CD4-positive, alpha-beta T cell treated with Interleukin-12 subunit alpha and Interleukin-12 subunit beta, for 1 hour (primary cell): ENCODE measurements around the gene MAPK14.

Experiments
- DNase-seq: peaks from one replicate; pipeline ENCODE4 v3.0.0-alpha.2; 2020

MAPK14 gene

DNA sequence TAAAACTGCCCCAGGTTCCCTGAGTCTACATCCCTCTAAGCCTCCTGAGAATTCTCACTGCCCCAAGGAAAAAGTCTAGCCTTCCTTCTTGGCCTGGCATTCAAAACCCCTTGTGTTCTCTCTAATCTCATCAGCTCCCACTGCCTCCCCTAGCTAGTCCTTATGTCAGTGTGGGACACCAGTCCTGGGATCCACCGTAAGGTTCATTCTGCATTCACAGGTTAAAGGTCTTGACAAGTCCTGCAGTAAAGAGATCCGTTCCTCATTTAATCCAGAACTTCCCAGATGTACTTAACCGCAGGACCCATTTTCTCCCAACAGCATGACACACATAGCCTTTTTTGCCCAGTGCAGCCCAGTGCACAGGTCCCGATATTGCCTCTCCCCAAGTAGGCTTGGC, 114.4 kb downstream of the MAPK14 start:
- no peak for DNase-seq

DNA sequence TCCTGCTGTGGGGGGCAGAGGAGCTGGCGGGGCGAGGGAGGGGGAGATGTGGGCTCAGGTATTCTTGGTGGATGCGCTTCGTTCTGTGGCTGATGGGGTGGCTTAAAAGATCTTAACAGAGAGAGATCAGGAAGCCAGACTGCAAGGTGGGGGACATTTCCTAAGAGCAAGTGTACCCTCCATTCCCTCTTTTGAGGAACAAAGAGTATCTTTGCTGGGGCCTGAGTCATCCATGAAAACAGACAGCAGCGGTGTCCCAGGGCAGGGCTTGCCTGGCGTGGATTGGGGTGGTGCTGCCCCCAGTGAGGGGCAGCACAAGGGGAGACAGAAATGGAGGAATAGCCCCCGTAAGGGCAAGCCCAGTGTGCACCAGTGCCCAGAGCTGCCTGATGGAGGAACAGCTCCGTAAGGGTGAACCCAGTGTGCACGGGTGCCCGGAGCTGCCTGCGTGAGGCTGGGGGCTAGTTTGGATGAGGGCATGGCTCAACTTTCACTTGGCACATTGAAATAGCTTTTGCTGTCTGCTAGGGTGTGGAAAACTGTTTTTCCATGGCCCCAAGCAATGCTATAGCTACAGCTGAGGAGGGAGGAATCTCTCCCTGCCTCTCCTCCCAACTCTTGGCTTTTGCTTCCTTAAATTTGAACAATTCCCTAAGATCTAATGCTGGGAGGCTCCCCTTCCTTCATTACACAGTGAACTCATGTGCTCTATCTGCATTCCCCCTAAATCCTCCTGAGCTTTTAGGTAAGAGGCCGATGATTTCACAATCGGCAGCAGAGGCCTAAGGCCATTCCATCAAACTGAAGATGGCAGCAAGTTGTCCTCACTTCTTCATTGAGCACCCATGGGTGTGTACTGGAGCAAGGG, 115.6 kb downstream of the MAPK14 start:
- DNase-seq = no peak

DNA sequence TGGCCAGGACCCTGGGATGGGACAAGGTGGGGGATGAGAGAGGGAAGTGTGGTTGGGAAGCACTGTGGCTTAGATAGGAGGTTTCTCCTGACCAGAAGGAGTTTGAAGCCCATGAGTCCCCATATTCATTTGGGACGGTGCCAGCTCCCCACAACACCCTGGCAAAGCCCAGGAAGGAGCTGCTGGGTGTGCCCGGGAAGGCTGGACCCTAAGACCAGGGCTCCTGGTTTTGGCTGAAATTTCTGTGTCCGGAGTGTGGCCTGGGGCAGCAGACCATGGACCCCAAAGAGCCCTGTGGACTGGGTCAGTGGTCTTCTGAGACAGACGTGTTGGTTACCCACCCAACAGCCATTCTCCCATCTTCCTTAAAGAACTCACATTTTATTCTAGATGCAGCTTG, 117.9 kb downstream of the MAPK14 start:
- DNase-seq = no peak

DNA sequence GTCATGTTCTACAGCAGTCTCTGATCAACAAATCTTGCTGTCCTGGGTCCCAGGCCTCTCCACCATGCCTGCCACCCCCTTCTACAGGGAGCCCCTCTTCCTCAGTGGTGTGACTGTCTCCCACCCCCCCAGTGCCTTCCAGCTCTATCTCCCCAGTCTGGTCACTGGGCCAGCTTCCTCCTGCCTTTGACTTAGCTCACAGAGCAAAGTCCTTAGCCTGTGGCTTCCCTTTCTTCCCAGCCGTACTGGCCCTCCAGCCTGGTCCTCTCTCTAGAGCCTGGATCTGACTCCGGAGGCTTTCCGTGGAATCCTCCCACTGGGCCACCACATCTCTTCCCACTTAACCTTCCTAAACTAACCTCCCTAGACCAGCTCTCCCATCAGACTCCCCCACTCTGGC, 119.7 kb downstream of the MAPK14 start:
- DNase-seq = no peak

DNA sequence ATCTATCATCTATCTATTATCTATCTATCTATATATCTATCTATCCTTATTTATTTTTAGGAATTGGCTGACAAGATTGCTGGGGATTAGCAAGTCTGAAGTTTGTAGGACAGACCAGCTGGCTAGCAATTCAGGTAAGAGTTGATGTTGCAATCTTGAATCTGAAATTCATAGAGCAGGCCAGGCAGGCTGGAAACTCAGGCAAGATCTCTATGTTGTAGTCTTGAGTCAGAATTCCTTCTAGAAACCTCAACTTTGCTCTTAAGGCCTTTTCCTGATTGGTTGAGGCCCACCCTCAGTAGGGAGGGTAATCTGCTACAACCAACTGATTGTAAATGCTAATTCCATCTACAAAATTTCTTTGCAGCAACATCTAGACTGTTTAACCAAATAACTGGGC, 121.9 kb downstream of the MAPK14 start:
- DNase-seq = no peak

DNA sequence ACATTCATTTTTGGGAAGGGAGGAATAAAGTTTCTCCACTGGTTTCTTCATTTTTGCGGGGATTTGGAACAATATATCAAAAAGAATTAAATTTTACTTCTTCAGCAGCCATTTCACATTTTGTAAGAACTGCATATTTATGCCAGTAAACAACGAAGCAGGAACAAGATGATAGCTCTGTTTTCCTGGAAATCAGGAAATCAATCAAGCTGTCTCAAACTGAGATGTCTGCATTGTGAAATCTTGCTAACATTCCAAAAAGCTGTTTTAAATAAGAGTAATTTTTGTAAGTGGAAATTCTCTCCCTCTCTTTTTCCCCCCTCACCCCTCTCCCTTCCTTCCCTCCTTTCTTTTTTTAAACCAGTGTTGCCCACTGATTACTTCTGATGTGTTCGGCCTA, 122.7 kb downstream of the MAPK14 start:
- DNase-seq = no peak

DNA sequence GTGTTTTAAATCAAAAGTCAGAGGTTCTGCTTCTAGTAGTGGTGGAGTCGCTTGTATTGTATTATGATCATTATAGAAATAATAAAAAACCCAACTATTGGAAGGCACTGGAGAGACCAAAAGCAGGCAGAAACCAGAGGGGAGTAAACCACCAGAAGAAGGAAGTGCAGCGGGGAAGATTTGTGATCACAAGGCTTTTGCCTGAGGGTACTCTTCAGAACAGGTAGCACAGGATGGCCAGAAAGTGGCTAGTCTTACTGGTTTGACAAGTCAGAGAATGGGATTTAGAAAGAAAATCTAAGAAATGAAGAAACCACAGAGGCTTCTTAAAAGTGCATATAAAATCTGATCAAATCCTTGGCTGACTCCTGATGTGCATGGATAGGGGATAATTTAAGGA, 126.7 kb downstream of the MAPK14 start:
- DNase-seq = no peak

DNA sequence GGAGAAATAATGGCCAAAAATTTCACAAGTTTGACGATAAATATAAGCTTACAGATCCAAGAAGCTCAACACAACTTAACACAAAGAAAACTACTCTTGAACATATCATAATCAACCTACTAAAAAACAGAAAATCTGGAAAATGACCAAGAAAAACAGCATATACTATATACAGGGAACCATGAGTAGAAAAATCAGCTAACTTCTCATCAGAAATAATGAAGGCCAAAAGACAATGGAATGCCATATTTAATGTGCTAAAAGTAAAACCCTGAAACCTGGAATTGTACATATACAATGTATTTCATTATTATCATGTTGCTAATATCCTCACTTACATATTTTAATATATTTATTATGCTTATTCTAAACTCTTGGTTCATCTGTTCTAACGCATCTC, 128.1 kb downstream of the MAPK14 start:
- DNase-seq = no peak

DNA sequence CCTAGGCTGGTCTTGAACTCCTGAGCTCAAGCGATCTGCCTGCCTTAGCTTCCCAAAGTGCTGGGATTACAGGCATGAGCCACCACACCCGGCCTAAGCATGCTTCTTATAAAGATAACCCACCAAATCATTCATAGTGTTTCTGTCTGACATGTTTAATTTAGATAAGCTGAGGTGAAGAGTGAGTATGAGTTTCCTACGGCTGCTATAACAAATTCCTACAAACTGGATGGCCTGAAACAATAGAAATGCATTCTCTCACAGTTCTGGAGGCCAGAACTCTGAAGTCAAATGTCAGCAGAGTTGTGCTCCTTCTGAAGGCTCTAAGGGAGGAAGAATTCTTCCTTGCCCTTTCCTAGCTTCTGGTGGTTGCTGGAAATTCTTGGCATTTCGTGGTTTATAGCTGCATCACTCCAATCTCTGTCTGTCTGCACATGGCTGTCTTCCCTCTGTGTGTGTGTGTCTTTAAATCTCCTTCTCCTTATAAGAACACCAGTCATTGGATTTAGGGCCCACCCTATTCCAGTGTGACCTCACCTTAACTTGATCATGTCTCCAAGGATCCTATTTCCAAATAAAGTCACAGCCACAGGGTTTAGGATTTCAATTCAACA, 132.6 kb downstream of the MAPK14 start:
- DNase-seq = no peak
